H1 (cell line): Measurements from ENCODE around the gene OLIG2.

Experiments
- EP300 ChIP-seq, 2 experiments: IDR thresholded peaks; 1 replicate in 1 of 2; 2 replicates in 1 of 2; pipeline ENCODE4 v1.6.1; 2011 to 2012; ENCODE audit warnings: low read depth in 2 of 2, low read length in 2 of 2, mild to moderate bottlenecking in 2 of 2, borderline replicate concordance in 1 of 2, inconsistent platforms in 1 of 2, moderate library complexity in 1 of 2
- POLR2AphosphoS5 ChIP-seq: IDR thresholded peaks from 2 replicates; pipeline ENCODE4 v1.6.1; 2011; ENCODE audit warnings: low read depth, low read length
- ZNF274 ChIP-seq: IDR thresholded peaks from 2 replicates; pipeline ENCODE4 v1.7.0; 2012; ENCODE audit warnings: low read length, borderline replicate concordance; ENCODE audit errors: extremely low read depth
- TF ChIP-seq, protein P1 (sequence below), 3 experiments: IDR thresholded peaks; 1 replicate in 2 of 3; 2 replicates in 1 of 3; pipeline versions ENCODE4 v1.5.1 to v1.6.1; 2011; ENCODE audit warnings: low read length in 3 of 3, mild to moderate bottlenecking in 3 of 3, inconsistent platforms in 2 of 3, low read depth in 1 of 3, moderate library complexity in 1 of 3; ENCODE audit not compliant: insufficient read depth in 1 of 3; ENCODE audit errors: control extremely low read depth in 1 of 3

DNA sequence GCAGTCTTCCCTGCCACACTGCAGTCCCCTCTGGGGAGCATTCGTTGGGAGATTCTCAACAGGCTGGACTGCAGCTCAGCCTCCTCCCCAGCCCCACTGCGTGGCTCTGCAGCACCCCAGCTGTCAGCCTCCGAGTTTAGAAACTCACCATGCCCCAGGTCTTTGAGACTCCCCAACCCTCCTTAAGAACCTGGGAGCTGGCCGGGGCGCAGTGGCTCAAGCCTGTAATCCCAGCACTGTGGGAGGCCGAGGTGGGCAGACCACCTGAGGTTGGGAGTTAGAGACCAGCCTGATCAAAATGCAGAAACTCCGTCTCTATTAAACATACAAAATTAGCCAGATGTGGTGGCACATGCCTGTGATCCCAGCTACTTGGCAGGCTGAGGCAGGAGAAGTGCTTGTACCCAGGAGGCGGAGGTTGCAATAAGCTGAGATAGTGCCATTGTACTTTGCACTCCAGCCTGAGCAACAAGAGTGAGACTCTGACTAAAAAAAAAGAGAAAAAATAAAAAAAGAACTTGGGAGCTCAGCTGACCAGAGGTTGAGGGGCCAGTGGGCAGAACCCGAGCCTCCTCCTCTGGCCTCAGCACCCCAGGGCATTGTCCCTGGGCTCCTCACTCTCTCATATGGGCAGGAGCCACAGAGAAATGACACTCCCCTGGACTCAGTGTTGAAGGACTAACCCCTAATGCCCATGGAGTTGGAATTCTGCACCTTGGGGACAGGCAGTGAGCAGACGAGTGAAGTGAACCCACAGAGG is 5.6 kb downstream of the OLIG2 start:
- TF ChIP-seq, protein P1, sequence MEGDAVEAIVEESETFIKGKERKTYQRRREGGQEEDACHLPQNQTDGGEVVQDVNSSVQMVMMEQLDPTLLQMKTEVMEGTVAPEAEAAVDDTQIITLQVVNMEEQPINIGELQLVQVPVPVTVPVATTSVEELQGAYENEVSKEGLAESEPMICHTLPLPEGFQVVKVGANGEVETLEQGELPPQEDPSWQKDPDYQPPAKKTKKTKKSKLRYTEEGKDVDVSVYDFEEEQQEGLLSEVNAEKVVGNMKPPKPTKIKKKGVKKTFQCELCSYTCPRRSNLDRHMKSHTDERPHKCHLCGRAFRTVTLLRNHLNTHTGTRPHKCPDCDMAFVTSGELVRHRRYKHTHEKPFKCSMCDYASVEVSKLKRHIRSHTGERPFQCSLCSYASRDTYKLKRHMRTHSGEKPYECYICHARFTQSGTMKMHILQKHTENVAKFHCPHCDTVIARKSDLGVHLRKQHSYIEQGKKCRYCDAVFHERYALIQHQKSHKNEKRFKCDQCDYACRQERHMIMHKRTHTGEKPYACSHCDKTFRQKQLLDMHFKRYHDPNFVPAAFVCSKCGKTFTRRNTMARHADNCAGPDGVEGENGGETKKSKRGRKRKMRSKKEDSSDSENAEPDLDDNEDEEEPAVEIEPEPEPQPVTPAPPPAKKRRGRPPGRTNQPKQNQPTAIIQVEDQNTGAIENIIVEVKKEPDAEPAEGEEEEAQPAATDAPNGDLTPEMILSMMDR (IDR thresholded peaks at IDR 0.05; ENCODE audit: control extremely low read depth in 1 of 3, insufficient read depth in 1 of 3, low read depth in 1 of 3, low read length in 3 of 3), result no peak
- TF ChIP-seq POLR2AphosphoS5 (no peak), EP300 (IDR thresholded peaks at IDR 0.05; ENCODE audit: borderline replicate concordance in 1 of 2, low read depth in 2 of 2, low read length in 2 of 2) (no peak), ZNF274 (no peak)
